Activated T-helper 2 cell treated with anti-CD3 and anti-CD28 coated beads, Interferon-gamma antibody, Interleukin-2, Interleukin-4, amounts not matched to agents 10 μg/mL and 5 μg/mL and 100 μg/mL, durations not matched to agents 14 hours and 24 hours and 36 hours (primary cell): ENCODE results near the gene PLXDC2. TPM values are rescaled to one million over a fixed set of nuclear protein-coding genes. Genes with fewer than 3 reads are reported as not detected.

Experiments used
- DNase-seq: peaks from one replicate; pipeline ENCODE4 v3.0.0; 2021; ENCODE audit warnings: low spot score
- H3K27ac Mint-ChIP-seq: one replicate; pipeline ENCODE4 v1.8.0; 2021; ENCODE audit warnings: mixed read lengths
- H3K27me3 Mint-ChIP-seq: one replicate; pipeline ENCODE4 v1.8.0; 2021; ENCODE audit warnings: low read depth, mixed read lengths
- H3K36me3 Mint-ChIP-seq: one replicate; pipeline ENCODE4 v1.8.0; 2021; ENCODE audit warnings: low read depth, mixed read lengths
- H3K4me1 Mint-ChIP-seq: one replicate; pipeline ENCODE4 v1.8.0; 2021; ENCODE audit warnings: low read depth, mixed read lengths
- H3K4me3 Mint-ChIP-seq: one replicate; pipeline ENCODE4 v1.8.0; 2021; ENCODE audit warnings: low read depth, mild to moderate bottlenecking, moderate library complexity, mixed read lengths
- H3K9me3 Mint-ChIP-seq: one replicate; pipeline ENCODE4 v1.8.0; 2021; ENCODE audit warnings: mixed read lengths
- intact Hi-C: fragments of 100-400 bp; cut with micrococcal nuclease; formaldehyde crosslinking; loops from one replicate; pipeline ENCODE4 v1.15.1; 2023
- total RNA-seq: library from RNA; stranded (reverse); gene quantifications from 2 replicates; pipeline ENCODE4 v1.2.3, GENCODE V29; 2022

Gene PLXDC2
- total RNA-seq, 1 donor from 2014 or later: not detected

- H3K4me1 Mint-ChIP-seq: no peaks in the 10 kb centered on the region
- no peak overlapping the region for H3K27ac Mint-ChIP-seq
- intact Hi-C loops: loop anchor here (10.0 kb wide), 1 partner anchor 1135 kb away; no protein-coding TSS in a partner anchor
- peaks cover 31% of the 10 kb centered on the region for H3K27me3 Mint-ChIP-seq
- H3K4me3 Mint-ChIP-seq: no peak overlapping the region
- no peaks in the 10 kb centered on the region for H3K36me3 Mint-ChIP-seq
- no peak for DNase-seq
- H3K9me3 Mint-ChIP-seq: no peaks in the 10 kb centered on the region
Measured at GRCh38 chr10:19819419-19820033, 3.3 kb downstream of the PLXDC2 start.

DNA sequence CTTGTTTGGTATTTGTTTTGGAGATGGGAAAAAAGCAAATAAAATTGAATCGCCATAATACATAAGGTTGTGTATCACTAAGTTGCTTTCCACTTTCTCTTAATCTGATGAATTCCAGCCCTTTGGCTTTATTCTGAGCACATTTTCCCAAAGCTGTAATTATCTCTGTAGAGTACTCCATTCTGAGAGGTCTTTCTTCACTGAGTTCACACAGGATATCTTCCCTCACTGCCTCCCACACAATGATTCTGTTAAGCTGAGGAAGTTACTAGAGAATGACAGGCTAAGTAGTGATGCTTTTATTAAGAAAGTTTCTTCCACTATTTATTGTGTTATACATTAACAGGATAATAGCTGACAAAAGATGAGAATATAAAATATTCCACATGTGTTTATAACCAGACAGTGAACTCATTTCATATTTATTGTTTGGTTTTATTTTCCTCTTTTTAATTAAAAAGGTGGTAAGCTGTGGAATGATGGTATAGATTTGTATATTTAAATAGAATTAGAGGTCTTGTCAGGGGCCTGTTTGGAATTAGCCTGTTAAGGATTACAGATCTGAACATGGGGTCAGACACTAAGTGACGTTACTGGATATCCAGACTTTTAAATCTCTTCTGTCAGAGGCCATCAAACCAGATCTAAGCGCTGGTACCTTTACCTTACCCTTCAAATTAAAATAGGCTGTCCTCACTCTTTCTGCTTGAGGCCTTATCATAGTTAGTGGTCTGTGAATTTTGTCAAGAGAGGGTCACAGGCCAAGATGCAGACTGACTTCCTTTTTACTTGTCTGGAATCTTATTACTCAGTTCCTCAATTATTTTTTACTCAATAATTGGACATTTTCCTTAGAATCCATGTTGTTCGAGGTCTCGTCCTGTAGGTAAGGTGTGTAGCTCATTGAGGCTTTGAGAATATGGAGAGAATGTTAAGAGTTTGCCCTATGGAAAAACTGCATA lies 8.4 kb downstream of the PLXDC2 start:
- H3K27ac Mint-ChIP-seq: no peak overlapping the region
- intact Hi-C loops: no loop called here
- H3K36me3 Mint-ChIP-seq: no peaks in the 10 kb centered on the region

DNA sequence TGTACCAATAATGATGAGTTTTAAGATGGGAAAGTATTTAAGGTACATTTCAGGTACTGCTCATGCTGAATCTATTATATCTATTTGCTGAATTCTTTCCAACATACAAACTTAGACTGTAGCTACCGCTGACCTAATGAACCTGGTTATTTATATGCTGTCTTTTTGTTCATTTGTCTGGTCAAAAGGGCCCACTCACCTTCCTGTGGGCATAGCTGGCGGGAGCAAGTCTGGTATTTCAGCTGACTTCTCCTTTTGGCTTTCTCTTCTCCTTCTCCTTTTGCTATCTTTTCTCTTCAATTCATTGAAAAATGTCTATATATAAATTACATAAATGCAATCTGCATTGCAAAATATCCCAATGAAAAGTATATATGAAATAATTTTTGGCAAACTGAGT lies 9.5 kb downstream of the PLXDC2 start:
- Mint-ChIP-seq H3K4me3 (no peak overlapping the region), H3K27me3 (no peaks in the 10 kb centered on the region), H3K4me1 (no peaks in the 10 kb centered on the region), H3K27ac (no peak overlapping the region), H3K9me3 (no peaks in the 10 kb centered on the region), H3K36me3 (no peaks in the 10 kb centered on the region)
- DNase-seq: no peak
- intact Hi-C loops: no loop called here

More for the DNA sequence above, 8.4 kb downstream of the PLXDC2 start:
- Mint-ChIP-seq H3K27me3 (no peaks in the 10 kb centered on the region), H3K4me3 (no peak overlapping the region), H3K4me1 (no peaks in the 10 kb centered on the region), H3K9me3 (no peaks in the 10 kb centered on the region)
- DNase-seq: no peak

GRCh38 chr10:19826712-19827111 lies 10.5 kb downstream of the PLXDC2 start:
- no peak for DNase-seq
- H3K27me3 Mint-ChIP-seq: no peaks in the 10 kb centered on the region
- no peaks in the 10 kb centered on the region for H3K4me1 Mint-ChIP-seq
- intact Hi-C loops: no loop called here
- H3K27ac Mint-ChIP-seq: no peak overlapping the region
- no peak overlapping the region for H3K4me3 Mint-ChIP-seq
- no peaks in the 10 kb centered on the region for H3K36me3 Mint-ChIP-seq
- H3K9me3 Mint-ChIP-seq: peaks cover 8% of the 10 kb centered on the region

- intact Hi-C loops: no loop called here
- no peaks in the 10 kb centered on the region for H3K4me1 Mint-ChIP-seq
- no peaks in the 10 kb centered on the region for H3K36me3 Mint-ChIP-seq
- no peaks in the 10 kb centered on the region for H3K27me3 Mint-ChIP-seq
- no peak overlapping the region for H3K27ac Mint-ChIP-seq
- H3K9me3 Mint-ChIP-seq: peaks cover 9% of the 10 kb centered on the region
- no peak overlapping the region for H3K4me3 Mint-ChIP-seq
- no peak for DNase-seq
Measured at GRCh38 chr10:19828278-19829049, 12.2 kb downstream of the PLXDC2 start.

- intact Hi-C loops: no loop called here
- H3K9me3 Mint-ChIP-seq: peaks cover 9% of the 10 kb centered on the region
- no peak overlapping the region for H3K4me3 Mint-ChIP-seq
- H3K36me3 Mint-ChIP-seq: no peaks in the 10 kb centered on the region
- H3K4me1 Mint-ChIP-seq: no peaks in the 10 kb centered on the region
- H3K27ac Mint-ChIP-seq: no peak overlapping the region
- H3K27me3 Mint-ChIP-seq: no peaks in the 10 kb centered on the region
- DNase-seq: no peak
Measured at GRCh38 chr10:19832699-19833098, 16.5 kb downstream of the PLXDC2 start.

DNA sequence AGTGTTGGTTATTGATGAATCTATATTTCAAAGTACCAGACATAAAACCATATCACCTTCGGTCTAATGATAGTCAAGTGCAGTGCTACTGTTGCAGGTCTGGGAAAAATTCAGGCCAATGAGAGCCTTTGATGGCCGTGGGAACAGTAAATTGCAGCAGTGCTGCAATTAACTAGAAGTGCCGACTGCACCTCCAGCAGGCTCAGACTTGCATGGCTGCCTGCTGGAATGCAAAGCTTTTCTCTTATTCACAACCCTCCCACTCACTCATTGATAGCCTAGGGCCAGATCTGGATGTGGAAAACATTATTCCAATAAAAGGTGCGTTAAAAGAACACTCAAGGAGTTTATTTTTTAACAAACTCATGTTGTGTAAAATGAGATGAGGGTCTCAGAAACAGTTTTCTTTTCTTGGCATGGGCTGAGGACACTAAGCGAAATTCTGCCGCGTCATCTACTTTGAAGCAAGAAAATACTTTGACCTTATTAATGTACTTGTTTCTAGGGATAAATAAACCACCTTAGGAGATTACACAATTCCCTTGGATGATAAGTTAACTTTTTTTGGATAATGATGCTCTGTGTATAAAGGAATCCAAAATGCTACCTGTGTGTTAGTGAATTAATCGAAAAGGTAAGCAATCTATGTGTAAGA lies 17.1 kb downstream of the PLXDC2 start:
- H3K4me1 Mint-ChIP-seq: no peaks in the 10 kb centered on the region
- DNase-seq: no peak
- H3K9me3 Mint-ChIP-seq: peaks cover 9% of the 10 kb centered on the region
- intact Hi-C loops: no loop called here
- H3K27me3 Mint-ChIP-seq: no peaks in the 10 kb centered on the region
- no peak overlapping the region for H3K4me3 Mint-ChIP-seq
- H3K27ac Mint-ChIP-seq: no peak overlapping the region
- no peaks in the 10 kb centered on the region for H3K36me3 Mint-ChIP-seq

- no peak for DNase-seq
- intact Hi-C loops: no loop called here
- no peak overlapping the region for H3K27ac Mint-ChIP-seq
- no peaks in the 10 kb centered on the region for H3K4me1 Mint-ChIP-seq
- H3K9me3 Mint-ChIP-seq: peaks cover 8% of the 10 kb centered on the region
- H3K36me3 Mint-ChIP-seq: no peaks in the 10 kb centered on the region
- H3K27me3 Mint-ChIP-seq: no peaks in the 10 kb centered on the region
- no peak overlapping the region for H3K4me3 Mint-ChIP-seq
Measured at GRCh38 chr10:19835952-19836351, 19.7 kb downstream of the PLXDC2 start.

DNA sequence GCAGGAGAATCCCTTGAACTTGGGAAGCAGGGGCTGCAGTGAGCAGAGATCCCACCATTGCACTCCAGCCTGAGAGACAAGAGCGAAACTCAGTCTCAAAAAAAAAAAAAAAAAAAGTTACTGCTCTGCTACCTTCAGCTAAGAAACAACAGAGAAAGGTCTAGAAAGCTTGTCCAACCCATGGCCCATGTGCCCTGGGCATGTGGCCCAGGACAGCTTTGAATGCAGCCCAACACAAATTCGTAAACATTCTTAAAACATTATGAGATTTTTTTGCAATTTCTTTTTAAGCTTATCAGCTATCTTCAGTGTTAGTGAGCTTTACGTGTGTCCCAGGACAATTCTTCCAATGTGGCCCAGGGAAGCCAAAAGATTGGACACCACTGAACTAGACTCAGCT lies 22.9 kb downstream of the PLXDC2 start:
- H3K27me3 Mint-ChIP-seq: no peaks in the 10 kb centered on the region
- no peak overlapping the region for H3K4me3 Mint-ChIP-seq
- H3K4me1 Mint-ChIP-seq: no peaks in the 10 kb centered on the region
- H3K9me3 Mint-ChIP-seq: no peaks in the 10 kb centered on the region
- no peak for DNase-seq
- no peak overlapping the region for H3K27ac Mint-ChIP-seq
- no peaks in the 10 kb centered on the region for H3K36me3 Mint-ChIP-seq
- intact Hi-C loops: no loop called here

GRCh38 chr10:19839552-19839951 lies 23.3 kb downstream of the PLXDC2 start:
- H3K4me3 Mint-ChIP-seq: no peak overlapping the region
- no peaks in the 10 kb centered on the region for H3K27me3 Mint-ChIP-seq
- no peaks in the 10 kb centered on the region for H3K4me1 Mint-ChIP-seq
- H3K27ac Mint-ChIP-seq: no peak overlapping the region
- no peak for DNase-seq
- intact Hi-C loops: no loop called here
- no peaks in the 10 kb centered on the region for H3K36me3 Mint-ChIP-seq
- no peaks in the 10 kb centered on the region for H3K9me3 Mint-ChIP-seq

DNA sequence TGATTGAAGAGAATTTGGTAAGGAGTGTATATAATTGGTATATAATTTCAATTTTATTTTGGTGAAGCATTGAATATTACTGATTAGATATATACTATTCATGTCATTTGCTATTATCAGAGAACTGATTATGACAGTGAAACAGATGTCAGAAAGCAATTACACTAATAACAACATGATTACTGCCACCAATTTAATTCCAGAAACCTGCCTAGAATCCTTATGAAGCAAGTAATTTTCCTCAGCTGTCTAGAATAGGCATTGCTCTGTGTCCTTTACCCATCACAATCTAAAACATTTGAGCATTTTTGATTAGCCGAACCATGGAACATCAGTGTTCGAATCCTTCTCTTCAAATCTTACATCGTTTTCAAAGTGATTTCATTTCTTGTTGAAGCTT lies 24.5 kb downstream of the PLXDC2 start:
- Mint-ChIP-seq H3K4me3 (no peak overlapping the region), H3K27me3 (no peaks in the 10 kb centered on the region), H3K27ac (no peak overlapping the region), H3K9me3 (no peaks in the 10 kb centered on the region), H3K4me1 (no peaks in the 10 kb centered on the region), H3K36me3 (no peaks in the 10 kb centered on the region)
- intact Hi-C loops: no loop called here
- DNase-seq: no peak

DNA sequence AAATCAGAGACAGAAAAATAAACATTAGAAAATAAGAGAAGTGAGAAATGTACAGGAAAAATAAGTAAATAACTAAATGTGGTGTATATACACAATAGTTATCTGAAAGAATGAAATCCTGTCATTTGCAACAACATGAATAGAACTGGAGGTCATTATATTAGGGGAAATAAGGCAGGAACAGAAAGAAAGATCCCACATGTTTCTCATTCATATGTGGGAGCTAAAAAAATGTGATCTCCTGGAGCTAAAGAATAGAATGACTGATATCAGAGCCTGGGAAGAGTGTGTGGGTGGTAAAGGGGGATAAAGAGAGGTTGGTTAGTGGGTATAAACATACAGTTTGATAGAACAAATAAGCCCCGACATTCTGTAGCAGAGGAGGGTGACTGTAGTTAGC lies 27.3 kb downstream of the PLXDC2 start:
- no peaks in the 10 kb centered on the region for H3K4me1 Mint-ChIP-seq
- H3K27me3 Mint-ChIP-seq: no peaks in the 10 kb centered on the region
- no peak overlapping the region for H3K4me3 Mint-ChIP-seq
- intact Hi-C loops: no loop called here
- H3K36me3 Mint-ChIP-seq: no peaks in the 10 kb centered on the region
- no peaks in the 10 kb centered on the region for H3K9me3 Mint-ChIP-seq
- no peak for DNase-seq
- no peak overlapping the region for H3K27ac Mint-ChIP-seq
